Tibial nerve (tissue), 4 donors: ENCODE measurements around the gene NTM.

Source experiments
- CTCF ChIP-seq, 5 experiments: fragments of 200-600 bp in 3 of 5; fragments of 450-650 bp in 2 of 5; sonication (generic) in 3 of 5; IDR thresholded peaks; one replicate each; pipeline ENCODE4 v1.5.1; 2016 to 2019; ENCODE audit warnings: antibody characterized with exemption in 5 of 5, mild to moderate bottlenecking in 3 of 5, moderate library complexity in 2 of 5
- EP300 ChIP-seq, 2 donors: sonication (generic); formaldehyde crosslinking; IDR thresholded peaks; one replicate each; pipeline ENCODE4 v1.6.1; 2017; ENCODE audit warnings: antibody characterized with exemption in 2 of 2, mild to moderate bottlenecking in 1 of 2

DNA sequence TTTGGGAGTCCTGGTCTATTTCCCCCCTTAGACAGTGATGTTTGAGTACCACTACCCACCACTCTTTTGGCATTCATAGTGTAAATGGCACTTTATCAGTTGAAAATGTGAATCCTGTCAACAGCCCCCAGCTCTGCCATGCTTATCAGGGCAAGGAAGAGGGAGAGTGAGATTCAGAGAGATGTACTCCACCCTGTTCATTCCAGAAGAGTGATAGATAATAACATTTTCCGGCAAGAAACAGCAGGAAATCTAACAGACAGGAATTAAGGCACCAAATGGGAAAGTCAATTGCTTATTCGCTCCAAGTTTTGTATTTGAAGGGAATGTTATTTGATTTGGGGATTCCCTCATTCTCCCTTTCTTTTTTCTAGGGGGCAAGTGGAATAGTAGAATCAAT, 681.9 kb downstream of the NTM start:
- TF ChIP-seq CTCF (IDR thresholded peaks at IDR 0.05) (no peak), EP300 (IDR thresholded peaks at IDR 0.05) (no peak)
